Choroid plexus epithelial cell (primary cell): ENCODE measurements around the gene FAIM2.

Source experiments
- DNase-seq: peaks from one replicate; pipeline ENCODE4 v3.0.0-alpha.2; 2010; ENCODE audit warnings: low read depth
- H3K4me3 ChIP-seq: 2 replicates; pipeline ENCODE4 v1.5.1; 2011; ENCODE audit warnings: low read depth, mild to moderate bottlenecking, control low read depth, low read length, moderate library complexity
- CTCF ChIP-seq: conservative IDR thresholded peaks from 2 replicates; pipeline ENCODE4 v1.5.1; 2011; ENCODE audit warnings: low read depth, mild to moderate bottlenecking, control low read depth, inconsistent platforms, low read length, moderate library complexity

The FAIM2 gene

GRCh38 chr12:49909826-49910225, 6.1 kb upstream of the FAIM2 start:
- H3K4me3 ChIP-seq, result no peak overlapping the region
- no peak for TF ChIP-seq CTCF
- DNase-seq, result peak; percentile 55

GRCh38 chr12:49909356-49909755, 5.7 kb upstream of the FAIM2 start:
- no peak for TF ChIP-seq CTCF
- no peak for DNase-seq
- H3K4me3 ChIP-seq, result no peak overlapping the region

- no peak for DNase-seq
- H3K4me3 ChIP-seq, result no peak overlapping the region
- TF ChIP-seq CTCF, result no peak
These were observed 3.7 kb upstream of the FAIM2 start for GRCh38 chr12:49907352-49907751.

GRCh38 chr12:49905718-49906314, 2.1 kb upstream of the FAIM2 start:
- TF ChIP-seq CTCF, result no peak
- H3K4me3 ChIP-seq, result no peak overlapping the region
- no peak for DNase-seq

- TF ChIP-seq CTCF, result no peak
- no peak overlapping the region for H3K4me3 ChIP-seq
- no peak for DNase-seq
These were observed 901 bp upstream of the FAIM2 start for GRCh38 chr12:49904601-49905000.

- peak overlapping the region; percentile 46 for H3K4me3 ChIP-seq
These were observed 375 bp downstream of the FAIM2 start for GRCh38 chr12:49903351-49903699.

More at GRCh38 chr12:49903351-49903699, 375 bp downstream of the FAIM2 start:
- TF ChIP-seq CTCF, result no peak
- DNase-seq, result no peak
